SK-N-SH (cell line): Measurements from ENCODE around the gene SLC11A1. TPM values are rescaled to one million over a fixed set of nuclear protein-coding genes. Genes with fewer than 3 reads are reported as not detected.

Experiments used
- CTCF ChIA-PET: fragments of 300-600, 350-600 bp; formaldehyde crosslinking; extraction: SDS; loops from one replicate; lab custom pipeline; 2021; lab: Yijun Ruan, JAX
- POLR2A ChIA-PET: fragments of 350-600 bp; sonication (Branson Sonifier 250); formaldehyde crosslinking; extraction: SDS; loops from one replicate; lab custom pipeline; 2020; ENCODE audit warnings: antibody characterized with exemption, inconsistent platforms; lab: Yijun Ruan, JAX
- DNase-seq: peaks from one replicate; pipeline ENCODE4 v3.0.0; 2012
- H2AFZ ChIP-seq: fragments of 200-600 bp; sonication (generic); 2 replicates; pipeline ENCODE4 v1.8.1; 2016; ENCODE audit warnings: antibody characterized with exemption, mild to moderate bottlenecking, low read depth
- H3F3A ChIP-seq: fragments of 200-600 bp; sonication (generic); replicated peaks from 2 replicates; pipeline ENCODE3; 2016; ENCODE audit warnings: antibody characterized with exemption, mild to moderate bottlenecking; ENCODE audit not compliant: insufficient read depth
- H3K27ac ChIP-seq, 2 experiments: fragments of 200-500 bp in 1 of 2; fragments of 200-600 bp in 1 of 2; sonication (Bioruptor generic) in 1 of 2; sonication (generic), shearing (Covaris generic) in 1 of 2; 2 replicates each; pipeline versions ENCODE4 v1.5.1 to v1.6.1; 2014 to 2016; ENCODE audit warnings: low read depth in 2 of 2, inconsistent platforms in 1 of 2, low read length in 1 of 2, mild to moderate bottlenecking in 1 of 2, mixed read lengths in 1 of 2
- H3K27me3 ChIP-seq: fragments of 200-600 bp; sonication (generic), shearing (Covaris generic); 2 replicates; pipeline ENCODE4 v1.6.1; 2016; ENCODE audit warnings: mixed run types; ENCODE audit not compliant: insufficient read depth
- H3K36me3 ChIP-seq, 2 experiments: fragments of 200-500 bp in 1 of 2; fragments of 200-600 bp in 1 of 2; sonication (Bioruptor generic) in 1 of 2; sonication (generic) in 1 of 2; replicated peaks in 1 of 2; 2 replicates each; pipeline versions ENCODE3 to v1.5.1; 2014 to 2016; ENCODE audit warnings: low read length in 1 of 2, mild to moderate bottlenecking in 1 of 2; ENCODE audit not compliant: insufficient read depth in 2 of 2, control insufficient read depth in 1 of 2
- H3K4me1 ChIP-seq, 2 experiments: fragments of 200-500 bp in 1 of 2; fragments of 200-600 bp in 1 of 2; sonication (Bioruptor generic) in 1 of 2; sonication (generic), shearing (Covaris generic) in 1 of 2; 2 replicates each; pipeline versions ENCODE4 v1.5.1 to v1.6.1; 2014 to 2016; ENCODE audit warnings: low read depth in 1 of 2, low read length in 1 of 2, mixed run types in 1 of 2; ENCODE audit not compliant: insufficient read depth in 2 of 2, control insufficient read depth in 1 of 2
- H3K4me2 ChIP-seq: fragments of 200-600 bp; sonication (generic), shearing (Covaris generic); 2 replicates; pipeline ENCODE4 v1.6.1; 2017; ENCODE audit warnings: mixed run types
- H3K4me3 ChIP-seq, 2 experiments: fragments of 200-500 bp in 1 of 2; fragments of 200-600 bp in 1 of 2; sonication (Bioruptor generic) in 1 of 2; sonication (generic), shearing (Covaris generic) in 1 of 2; 2 replicates each; pipeline versions ENCODE4 v1.5.1 to v1.8.1; 2014 to 2016; ENCODE audit warnings: low read depth in 2 of 2, inconsistent platforms in 1 of 2, low read length in 1 of 2, mild to moderate bottlenecking in 1 of 2, mixed read lengths in 1 of 2, moderate library complexity in 1 of 2
- H3K79me2 ChIP-seq: fragments of 200-600 bp; sonication (generic); 2 replicates; pipeline ENCODE4 v1.8.1; 2017; ENCODE audit warnings: mild to moderate bottlenecking; ENCODE audit not compliant: insufficient read depth
- H3K9ac ChIP-seq: fragments of 200-600 bp; sonication (generic); 2 replicates; pipeline ENCODE4 v1.6.1; 2017; ENCODE audit warnings: mixed run types
- H3K9me2 ChIP-seq: fragments of 200-600 bp; sonication (generic); 2 replicates; pipeline ENCODE4 v1.6.1; 2017; ENCODE audit warnings: mixed run types
- H3K9me3 ChIP-seq: fragments of 200-600 bp; sonication (generic); 2 replicates; pipeline ENCODE4 v1.6.1; 2017; ENCODE audit warnings: mixed run types, mild to moderate bottlenecking, moderate library complexity
- H4K20me1 ChIP-seq: fragments of 200-600 bp; sonication (generic); 2 replicates; pipeline ENCODE4 v1.6.1; 2017; ENCODE audit warnings: mild to moderate bottlenecking, mixed run types; ENCODE audit not compliant: insufficient read depth
- EP300 ChIP-seq, 2 experiments: IDR thresholded peaks; 2 replicates each; pipeline versions ENCODE4 v1.4.0 to v1.6.1; 2012; ENCODE audit warnings: borderline replicate concordance in 1 of 2, low read depth in 1 of 2, low read length in 1 of 2
- EZH2phosphoT487 ChIP-seq: fragments of 200-600 bp; sonication (generic); IDR thresholded peaks from 2 replicates; pipeline ENCODE4 v1.6.1; 2017; ENCODE audit warnings: low read depth, mixed run types, mild to moderate bottlenecking, antibody characterized with exemption, moderate library complexity, borderline replicate concordance
- FOXM1 ChIP-seq: IDR thresholded peaks from 2 replicates; pipeline ENCODE4 v1.4.0; 2012; ENCODE audit warnings: low read depth, mild to moderate bottlenecking
- GATA2 ChIP-seq: sonication (generic); formaldehyde crosslinking; IDR thresholded peaks from 2 replicates; pipeline ENCODE4 v1.5.0; 2020; ENCODE audit warnings: mild to moderate bottlenecking, missing genetic modification reagents
- IRF3 ChIP-seq: fragments of 150-350 bp; IDR thresholded peaks from 2 replicates; pipeline ENCODE4 v1.6.1; 2016; ENCODE audit warnings: mild to moderate bottlenecking, low read depth, low read length
- JUND ChIP-seq: IDR thresholded peaks from 2 replicates; pipeline ENCODE4 v1.4.0; 2012
- MXI1 ChIP-seq: IDR thresholded peaks from 2 replicates; pipeline ENCODE4 v1.6.1; 2012; ENCODE audit warnings: mild to moderate bottlenecking, low read depth, low read length, improper control_type of control experiment
- NFIC ChIP-seq: IDR thresholded peaks from 2 replicates; pipeline ENCODE4 v1.4.0; 2012; ENCODE audit warnings: borderline replicate concordance
- PBX3 ChIP-seq: IDR thresholded peaks from 2 replicates; pipeline ENCODE4; 2012
- POLR2AphosphoS5 ChIP-seq: IDR thresholded peaks from 2 replicates; pipeline ENCODE4 v1.6.1; 2012; ENCODE audit warnings: low read depth, low read length
- RAD21 ChIP-seq: IDR thresholded peaks from 2 replicates; pipeline ENCODE4 v1.6.1; 2012; ENCODE audit warnings: mild to moderate bottlenecking, low read length
- RCOR1 ChIP-seq: fragments of 150-350 bp; IDR thresholded peaks from 2 replicates; pipeline ENCODE4 v1.6.1; 2017; ENCODE audit warnings: antibody characterized with exemption, low read length
- RFX5 ChIP-seq: IDR thresholded peaks from 2 replicates; pipeline ENCODE4 v1.6.1; 2012; ENCODE audit warnings: mild to moderate bottlenecking, improper control_type of control experiment, low read length
- SIN3A ChIP-seq: IDR thresholded peaks from 2 replicates; pipeline ENCODE4 v1.6.1; 2012; ENCODE audit warnings: low read depth, mild to moderate bottlenecking, low read length, moderate library complexity, borderline replicate concordance
- SMC3 ChIP-seq: IDR thresholded peaks from 2 replicates; pipeline ENCODE4 v1.6.1; 2012; ENCODE audit warnings: low read depth, low read length, improper control_type of control experiment
- TCF12 ChIP-seq: IDR thresholded peaks from 2 replicates; pipeline ENCODE4 v1.4.0; 2012
- USF1 ChIP-seq: IDR thresholded peaks from 2 replicates; pipeline ENCODE4 v1.4.0; 2012; ENCODE audit warnings: low read depth, borderline replicate concordance
- USF2 ChIP-seq: fragments of 150-350 bp; IDR thresholded peaks from 2 replicates; pipeline ENCODE4 v1.6.1; 2017; ENCODE audit warnings: antibody characterized with exemption, low read length, low read depth, borderline replicate concordance
- ZBTB33 ChIP-seq: IDR thresholded peaks from 2 replicates; pipeline ENCODE4 v1.4.0; 2012; ENCODE audit warnings: low read depth, borderline replicate concordance
- WGBS: methylation state at CpG from one replicate; pipeline ENCODE4 v1.1.6; 2017; ENCODE audit warnings: low lambda C conversion rate; 5-methylcytosine and 5-hydroxymethylcytosine counted together
- polyA plus RNA-seq, 3 experiments: library from polyadenylated mRNA; depleted of rRNA; stranded (reverse); fragments of >200 nt; gene quantifications; 2 replicates each; pipeline ENCODE4 v1.2.3, GENCODE V29; 2012

SLC11A1 gene
- polyA plus RNA-seq, 1 of the 3 experiments (the other 2 are of a cell fraction): 0.26 TPM

- Histone ChIP-seq H3K4me1 (no peaks in the 10 kb centered on the region; a peak in 1 of 4 replicates), H3K4me3 (no peak overlapping the region), H3F3A (no peaks in the 10 kb centered on the region), H3K9me2 (no peaks in the 10 kb centered on the region), H3K9ac (no peak overlapping the region), H3K9me3 (no peaks in the 10 kb centered on the region), H3K27ac (no peak overlapping the region), H2AFZ (no peak overlapping the region), H4K20me1 (no peaks in the 10 kb centered on the region), H3K27me3 (no peaks in the 10 kb centered on the region; the same call in 1 of the 2 replicates), H3K36me3 (no peaks in the 10 kb centered on the region), H3K79me2 (no peaks in the 10 kb centered on the region), H3K4me2 (no peak overlapping the region)
- DNase-seq: no peak
- ChIA-PET POLR2A (no interaction called here), CTCF (interaction anchor here (2.0 kb wide), 1 partner anchor 35 kb away, joined by 8 read pairs; no protein-coding TSS in a partner anchor)
- 44% methylated on average over 5 of the region's 10 CpGs for WGBS
- no peak for TF ChIP-seq TCF12
- no peak for TF ChIP-seq IRF3
- no peak for TF ChIP-seq RFX5
- no peak for TF ChIP-seq JUND
- no peak for TF ChIP-seq SMC3
- no peak for TF ChIP-seq POLR2AphosphoS5
- TF ChIP-seq USF2: no peak
- TF ChIP-seq USF1: no peak
- TF ChIP-seq GATA2 (CRISPR knock-in tag): no peak
- TF ChIP-seq SIN3A: no peak
These were observed 49.8 kb downstream of the SLC11A1 start for GRCh38 chr2:218431878-218432277.

GRCh38 chr2:218432676-218433365 lies 50.7 kb downstream of the SLC11A1 start:
- Histone ChIP-seq H3K4me1 (no peaks in the 10 kb centered on the region; a peak in 1 of 4 replicates), H3K4me3 (no peak overlapping the region), H4K20me1 (no peaks in the 10 kb centered on the region), H3K36me3 (no peaks in the 10 kb centered on the region), H3K9me3 (no peaks in the 10 kb centered on the region), H3K4me2 (no peak overlapping the region), H3K9me2 (no peaks in the 10 kb centered on the region), H3K27ac (no peak overlapping the region), H3K9ac (no peak overlapping the region), H3K27me3 (no peaks in the 10 kb centered on the region; the same call in 1 of the 2 replicates), H3K79me2 (no peaks in the 10 kb centered on the region), H2AFZ (no peak overlapping the region), H3F3A (no peaks in the 10 kb centered on the region)
- POLR2A ChIA-PET: no interaction called here
- CTCF ChIA-PET: no interaction called here
- no peak for DNase-seq
- 83% methylated on average over 8 of the region's 8 CpGs for WGBS
- no peak for TF ChIP-seq MXI1
- TF ChIP-seq ZBTB33: no peak
- TF ChIP-seq EZH2phosphoT487: no peak
- TF ChIP-seq RAD21: no peak
- TF ChIP-seq RCOR1: no peak
- no peak for TF ChIP-seq PBX3
- no peak for TF ChIP-seq EP300 (IDR thresholded peaks at IDR 0.05; ENCODE audit: borderline replicate concordance in 1 of 2, low read depth in 1 of 2, low read length in 1 of 2)
- no peak for TF ChIP-seq JUND
- no peak for TF ChIP-seq NFIC
- TF ChIP-seq USF1: no peak
- TF ChIP-seq FOXM1: no peak
- no peak for TF ChIP-seq GATA2 (CRISPR knock-in tag)
- TF ChIP-seq POLR2AphosphoS5: no peak
